Measurements from ENCODE around the gene FITM1.

- TF ChIP-seq, protein P1, sequence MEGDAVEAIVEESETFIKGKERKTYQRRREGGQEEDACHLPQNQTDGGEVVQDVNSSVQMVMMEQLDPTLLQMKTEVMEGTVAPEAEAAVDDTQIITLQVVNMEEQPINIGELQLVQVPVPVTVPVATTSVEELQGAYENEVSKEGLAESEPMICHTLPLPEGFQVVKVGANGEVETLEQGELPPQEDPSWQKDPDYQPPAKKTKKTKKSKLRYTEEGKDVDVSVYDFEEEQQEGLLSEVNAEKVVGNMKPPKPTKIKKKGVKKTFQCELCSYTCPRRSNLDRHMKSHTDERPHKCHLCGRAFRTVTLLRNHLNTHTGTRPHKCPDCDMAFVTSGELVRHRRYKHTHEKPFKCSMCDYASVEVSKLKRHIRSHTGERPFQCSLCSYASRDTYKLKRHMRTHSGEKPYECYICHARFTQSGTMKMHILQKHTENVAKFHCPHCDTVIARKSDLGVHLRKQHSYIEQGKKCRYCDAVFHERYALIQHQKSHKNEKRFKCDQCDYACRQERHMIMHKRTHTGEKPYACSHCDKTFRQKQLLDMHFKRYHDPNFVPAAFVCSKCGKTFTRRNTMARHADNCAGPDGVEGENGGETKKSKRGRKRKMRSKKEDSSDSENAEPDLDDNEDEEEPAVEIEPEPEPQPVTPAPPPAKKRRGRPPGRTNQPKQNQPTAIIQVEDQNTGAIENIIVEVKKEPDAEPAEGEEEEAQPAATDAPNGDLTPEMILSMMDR (IDR thresholded peaks at IDR 0.05), result no peak
- TF ChIP-seq EP300 (IDR thresholded peaks at IDR 0.05) (no peak), POLR2A (IDR thresholded peaks at IDR 0.05) (no peak)
Measured at GRCh38 chr14:24092110-24092504, 38.4 kb upstream of the FITM1 start.
